PC-3 (cell line): ENCODE data around the gene PCP4. TPM values are rescaled to one million over a fixed set of nuclear protein-coding genes. Genes with fewer than 3 reads are reported as not detected.

Experiments
- ATAC-seq: fragments of 200-7000 bp; cut with Tn5 transposase; 2 replicates; pipeline ENCODE4 v1.9.1; 2020; ENCODE audit warnings: mild to moderate bottlenecking, moderate library complexity
- BruUV-seq: library from RNA; stranded (reverse); fragments of 400-500 nt; replicated peaks from 2 replicates; lab custom pipeline; 2021; lab: Mats Ljungman, UMichigan
- CTCF ChIA-PET: fragments of 300-600 bp; sonication (Branson Sonifier 250); formaldehyde crosslinking; loops from one replicate; lab custom pipeline; 2022; ENCODE audit warnings: antibody characterized with exemption; lab: Charles Lee
- POLR2A ChIA-PET: fragments of 300-600 bp; sonication (Branson Sonifier 250); formaldehyde crosslinking; loops from one replicate; lab custom pipeline; 2022; ENCODE audit warnings: antibody characterized with exemption; ENCODE audit not compliant: unreplicated experiment; lab: Charles Lee
- DNase-seq: peaks from one replicate; pipeline ENCODE4 v3.0.0-alpha.2; 2015
- H2AFZ ChIP-seq: fragments of 300-600 bp; sonication (generic); 2 replicates; pipeline ENCODE4 v1.6.0; 2016; ENCODE audit warnings: antibody characterized with exemption, low read length
- H3F3A ChIP-seq: fragments of 300-600 bp; sonication (generic); one replicate; pipeline ENCODE4 v1.6.0; 2017; ENCODE audit warnings: antibody characterized with exemption, low read length, control low read depth, mild to moderate bottlenecking; ENCODE audit not compliant: unreplicated experiment
- H3K27ac ChIP-seq: fragments of 300-600 bp; sonication (generic); 2 replicates; pipeline ENCODE4 v1.5.1; 2016; ENCODE audit warnings: mild to moderate bottlenecking, low read length
- H3K27me3 ChIP-seq: fragments of 300-600 bp; sonication (generic); 2 replicates; pipeline ENCODE4 v1.6.1; 2016; ENCODE audit warnings: low read length, mixed read lengths
- H3K36me3 ChIP-seq: fragments of 300-600 bp; sonication (generic); 2 replicates; pipeline ENCODE4 v1.6.1; 2016; ENCODE audit warnings: low read depth, mixed run types, low read length, mixed read lengths
- H3K4me1 ChIP-seq: fragments of 300-600 bp; sonication (generic); 2 replicates; pipeline ENCODE4 v1.5.1; 2016; ENCODE audit warnings: low read length; ENCODE audit not compliant: insufficient read depth
- H3K4me2 ChIP-seq: fragments of 300-600 bp; sonication (generic); 2 replicates; pipeline ENCODE4 v1.6.0; 2016; ENCODE audit warnings: low read length
- H3K4me3 ChIP-seq: fragments of 300-600 bp; sonication (generic); 2 replicates; pipeline ENCODE4 v1.5.1; 2016; ENCODE audit warnings: mild to moderate bottlenecking, low read length, mixed read lengths
- H3K79me2 ChIP-seq: fragments of 300-600 bp; sonication (generic); 2 replicates; pipeline ENCODE4 v1.6.1; 2017; ENCODE audit warnings: low read length, mixed read lengths
- H3K9ac ChIP-seq: fragments of 300-600 bp; sonication (generic); 2 replicates; pipeline ENCODE4 v1.6.0; 2016; ENCODE audit warnings: mild to moderate bottlenecking, low read length
- H3K9me2 ChIP-seq: fragments of 300-600 bp; sonication (generic); replicated peaks from 2 replicates; pipeline ENCODE4 v1.6.1; 2016; ENCODE audit warnings: mixed run types, low read length, mixed read lengths
- H3K9me3 ChIP-seq: fragments of 300-600 bp; sonication (generic); 2 replicates; pipeline ENCODE4 v1.6.1; 2016; ENCODE audit warnings: low read length, mixed read lengths
- H4K20me1 ChIP-seq: fragments of 300-600 bp; sonication (generic); 2 replicates; pipeline ENCODE4 v1.6.1; 2016; ENCODE audit warnings: low read length, mixed read lengths
- CTCF ChIP-seq: fragments of 300-600 bp; sonication (generic); conservative IDR thresholded peaks from 2 replicates; pipeline ENCODE4 v1.5.1; 2017; ENCODE audit warnings: antibody characterized with exemption, low read depth, mild to moderate bottlenecking, low read length
- EZH2 ChIP-seq: fragments of 300-600 bp; sonication (generic); IDR thresholded peaks from one replicate; pipeline ENCODE4 v1.6.1; 2017; ENCODE audit warnings: antibody characterized with exemption, mild to moderate bottlenecking, low read length; ENCODE audit not compliant: unreplicated experiment
- EZH2phosphoT487 ChIP-seq: fragments of 300-600 bp; sonication (generic); IDR thresholded peaks from 2 replicates; pipeline ENCODE4 v1.6.1; 2018; ENCODE audit warnings: mild to moderate bottlenecking, antibody characterized with exemption, low read length, borderline replicate concordance
- intact Hi-C: fragments of 100-400 bp; cut with micrococcal nuclease; formaldehyde crosslinking; loops from 2 replicates; pipeline ENCODE4 v1.9.0; 2023
- total RNA-seq: library from RNA; depleted of rRNA; stranded (reverse); fragments of >200 nt; gene quantifications from 2 replicates; pipeline ENCODE4 v1.2.3, GENCODE V29; 2014

Gene PCP4
- total RNA-seq, 1 experiment from 2014 or later, result not detected

- Histone ChIP-seq H3K79me2 (no peaks in the 10 kb centered on the region), H3K4me3 (no peak overlapping the region), H2AFZ (no peak overlapping the region), H3F3A (no peaks in the 10 kb centered on the region), H3K36me3 (no peaks in the 10 kb centered on the region), H3K9me3 (peaks cover 5% of the 10 kb centered on the region), H3K27ac (no peak overlapping the region), H3K9ac (no peak overlapping the region), H3K4me1 (no peaks in the 10 kb centered on the region), H4K20me1 (no peaks in the 10 kb centered on the region), H3K4me2 (no peak overlapping the region), H3K27me3 (no peaks in the 10 kb centered on the region), H3K9me2 (no peaks in the 10 kb centered on the region)
- no peak for ATAC-seq
- TF ChIP-seq CTCF, result no peak
- TF ChIP-seq EZH2phosphoT487, result no peak
- no peak for TF ChIP-seq EZH2
- no TSS peak for BruUV-seq
- no peak for DNase-seq
- intact Hi-C loops, result no loop called here
- POLR2A ChIA-PET, result no interaction called here
- CTCF ChIA-PET, result no interaction called here
Observed at GRCh38 chr21:39924577-39925308, 57.5 kb downstream of the PCP4 start.

- BruUV-seq, result no TSS peak
- intact Hi-C loops, result no loop called here
- ATAC-seq, result no peak
- Histone ChIP-seq H3K79me2 (no peaks in the 10 kb centered on the region), H3K4me2 (no peak overlapping the region), H3K27ac (no peak overlapping the region), H3K9ac (no peak overlapping the region), H4K20me1 (no peaks in the 10 kb centered on the region), H2AFZ (no peak overlapping the region), H3K4me1 (no peaks in the 10 kb centered on the region), H3K36me3 (no peaks in the 10 kb centered on the region), H3K9me3 (no peaks in the 10 kb centered on the region; the same call in 1 of the 2 replicates), H3K9me2 (no peaks in the 10 kb centered on the region), H3F3A (no peaks in the 10 kb centered on the region), H3K27me3 (no peaks in the 10 kb centered on the region), H3K4me3 (no peak overlapping the region)
- ChIA-PET POLR2A (no interaction called here), CTCF (no interaction called here)
- DNase-seq, result no peak
- TF ChIP-seq EZH2phosphoT487 (no peak), CTCF (no peak), EZH2 (no peak)
Observed at GRCh38 chr21:39927304-39927886, 60.2 kb downstream of the PCP4 start.

GRCh38 chr21:39932335-39932734 is 65.1 kb downstream of the PCP4 start:
- no TSS peak for BruUV-seq
- no peak overlapping the region for H3K9ac ChIP-seq
- CTCF ChIA-PET, result no interaction called here
- DNase-seq, result no peak
- H3K9me2 ChIP-seq, result no peaks in the 10 kb centered on the region
- H3K9me3 ChIP-seq, result peaks cover 17% of the 10 kb centered on the region; the same call in 1 of the 2 replicates
- POLR2A ChIA-PET, result no interaction called here
- ATAC-seq, result no peak
- no peaks in the 10 kb centered on the region for H3K79me2 ChIP-seq
- no peaks in the 10 kb centered on the region for H3F3A ChIP-seq
- no peaks in the 10 kb centered on the region for H3K36me3 ChIP-seq
- H3K4me1 ChIP-seq, result no peaks in the 10 kb centered on the region
- no peaks in the 10 kb centered on the region for H3K27me3 ChIP-seq
- intact Hi-C loops, result no loop called here
- TF ChIP-seq CTCF, result no peak
- H3K4me2 ChIP-seq, result no peak overlapping the region
- H3K27ac ChIP-seq, result no peak overlapping the region
- H3K4me3 ChIP-seq, result no peak overlapping the region
- H4K20me1 ChIP-seq, result no peaks in the 10 kb centered on the region
- H2AFZ ChIP-seq, result no peak overlapping the region
